OCI-LY1 (cell line): ENCODE data around the gene PCDH15.

Experiments
- H2AFZ ChIP-seq: fragments of 200-600 bp; sonication (generic), shearing (Covaris generic); 2 replicates; pipeline ENCODE4 v1.6.0; 2014; ENCODE audit warnings: antibody characterized with exemption, mild to moderate bottlenecking, low read length
- H3F3A ChIP-seq: fragments of 200-600 bp; sonication (generic), shearing (Covaris generic); 2 replicates; pipeline ENCODE4 v1.6.0; 2014; ENCODE audit warnings: mild to moderate bottlenecking, antibody characterized with exemption, low read length, moderate library complexity; ENCODE audit not compliant: insufficient read depth
- H3K27ac ChIP-seq: fragments of 200-600 bp; sonication (generic); 2 replicates; pipeline ENCODE4 v1.5.1; 2014; ENCODE audit warnings: low read length, mixed run types, mild to moderate bottlenecking, low read depth; ENCODE audit not compliant: poor library complexity, severe bottlenecking
- H3K27me3 ChIP-seq: fragments of 200-600 bp; sonication (generic); 2 replicates; pipeline ENCODE4 v1.6.0; 2014; ENCODE audit warnings: antibody characterized with exemption, mild to moderate bottlenecking, low read length, moderate library complexity; ENCODE audit not compliant: insufficient read depth
- H3K36me3 ChIP-seq: fragments of 200-600 bp; sonication (generic); 2 replicates; pipeline ENCODE4 v1.6.1; 2014; ENCODE audit warnings: mild to moderate bottlenecking, antibody characterized with exemption, low read length, moderate library complexity, mixed read lengths; ENCODE audit not compliant: insufficient read depth
- H3K4me1 ChIP-seq: fragments of 200-600 bp; sonication (generic); 2 replicates; pipeline ENCODE4 v1.5.1; 2014; ENCODE audit warnings: mild to moderate bottlenecking, low read length, moderate library complexity; ENCODE audit not compliant: insufficient read depth, severe bottlenecking
- H3K4me2 ChIP-seq: fragments of 200-600 bp; sonication (generic), shearing (Covaris generic); 2 replicates; pipeline ENCODE4 v1.6.1; 2014; ENCODE audit warnings: low read length
- H3K4me3 ChIP-seq: fragments of 200-600 bp; sonication (generic); 2 replicates; pipeline ENCODE4 v1.5.1; 2014; ENCODE audit warnings: low read length, low read depth, mild to moderate bottlenecking, mixed read lengths; ENCODE audit not compliant: poor library complexity, severe bottlenecking
- H3K79me2 ChIP-seq: fragments of 200-600 bp; shearing (Covaris generic); 2 replicates; pipeline ENCODE4 v1.6.1; 2016; ENCODE audit warnings: mixed run types, low read length, mixed read lengths; ENCODE audit not compliant: insufficient read depth
- H3K9ac ChIP-seq: fragments of 200-600 bp; sonication (generic), shearing (Covaris generic); 2 replicates; pipeline ENCODE4 v1.6.1; 2014; ENCODE audit warnings: mild to moderate bottlenecking, low read length, mixed read lengths
- H3K9me2 ChIP-seq: fragments of 200-600 bp; sonication (generic), shearing (Covaris generic); 2 replicates; pipeline ENCODE4 v1.6.1; 2014; ENCODE audit warnings: low read depth, mild to moderate bottlenecking, low read length, mixed read lengths
- H3K9me3 ChIP-seq: fragments of 200-600 bp; shearing (Covaris generic); 2 replicates; pipeline ENCODE4 v1.6.1; 2014; ENCODE audit warnings: low read length, mixed read lengths
- H4K20me1 ChIP-seq: fragments of 200-600 bp; sonication (generic), shearing (Covaris generic); 2 replicates; pipeline ENCODE4 v1.6.0; 2016; ENCODE audit warnings: mild to moderate bottlenecking, low read length; ENCODE audit not compliant: insufficient read depth
- CTCF ChIP-seq: fragments of 200-600 bp; sonication (generic), shearing (Covaris generic); IDR thresholded peaks from 2 replicates; pipeline ENCODE4 v1.5.1; 2017; ENCODE audit warnings: mild to moderate bottlenecking, antibody characterized with exemption, low read length, moderate library complexity, mixed read lengths
- EZH2 ChIP-seq: fragments of 200-600 bp; sonication (generic), shearing (Covaris generic); IDR thresholded peaks from 2 replicates; pipeline ENCODE4 v1.8.0; 2017; ENCODE audit warnings: borderline replicate concordance, mixed run types, mild to moderate bottlenecking, antibody characterized with exemption, low read length, moderate library complexity, mixed read lengths

PCDH15 gene

GRCh38 chr10:54372179-54372578, 428.9 kb downstream of the PCDH15 start:
- H3F3A ChIP-seq, result no peaks in the 10 kb centered on the region
- no peaks in the 10 kb centered on the region for H3K27me3 ChIP-seq
- H3K9me3 ChIP-seq, result no peaks in the 10 kb centered on the region
- H2AFZ ChIP-seq, result no peak overlapping the region
- no peaks in the 10 kb centered on the region for H4K20me1 ChIP-seq
- H3K4me3 ChIP-seq, result no peak overlapping the region
- no peaks in the 10 kb centered on the region for H3K9me2 ChIP-seq
- H3K27ac ChIP-seq, result no peak overlapping the region
- no peaks in the 10 kb centered on the region for H3K4me1 ChIP-seq
- no peak overlapping the region for H3K9ac ChIP-seq
- no peak overlapping the region for H3K4me2 ChIP-seq
- no peak for TF ChIP-seq CTCF
- no peak for TF ChIP-seq EZH2
- no peaks in the 10 kb centered on the region for H3K79me2 ChIP-seq
- H3K36me3 ChIP-seq, result no peaks in the 10 kb centered on the region

- Histone ChIP-seq H3K4me2 (no peak overlapping the region), H3K4me3 (no peak overlapping the region), H3K27me3 (no peaks in the 10 kb centered on the region), H3K9me2 (no peaks in the 10 kb centered on the region), H3K36me3 (no peaks in the 10 kb centered on the region), H3K27ac (no peak overlapping the region), H3K9ac (no peak overlapping the region), H3K79me2 (no peaks in the 10 kb centered on the region), H2AFZ (no peak overlapping the region), H3K9me3 (no peaks in the 10 kb centered on the region), H4K20me1 (no peaks in the 10 kb centered on the region), H3K4me1 (no peaks in the 10 kb centered on the region), H3F3A (no peaks in the 10 kb centered on the region)
- TF ChIP-seq EZH2 (no peak), CTCF (no peak)
Measured at GRCh38 chr10:54368984-54369383, 432.0 kb downstream of the PCDH15 start.

- no peaks in the 10 kb centered on the region for H3K9me3 ChIP-seq
- H2AFZ ChIP-seq, result no peak overlapping the region
- no peak overlapping the region for H3K27ac ChIP-seq
- no peaks in the 10 kb centered on the region for H4K20me1 ChIP-seq
- no peak overlapping the region for H3K9ac ChIP-seq
- H3K9me2 ChIP-seq, result no peaks in the 10 kb centered on the region
- no peak for TF ChIP-seq CTCF
- TF ChIP-seq EZH2, result no peak
- no peaks in the 10 kb centered on the region for H3F3A ChIP-seq
- no peaks in the 10 kb centered on the region for H3K36me3 ChIP-seq
- H3K27me3 ChIP-seq, result no peaks in the 10 kb centered on the region
- no peaks in the 10 kb centered on the region for H3K4me1 ChIP-seq
- H3K4me2 ChIP-seq, result no peak overlapping the region
- no peak overlapping the region for H3K4me3 ChIP-seq
- no peaks in the 10 kb centered on the region for H3K79me2 ChIP-seq
Measured at GRCh38 chr10:54363390-54363789, 437.6 kb downstream of the PCDH15 start.
